ENCODE measurements around the gene NPNT.
"Not testable (repeated sequence)": the region's sequence is repeated elsewhere in the genome, so short reads cannot be mapped to it uniquely, and the experiment has no call there.

The NPNT gene

GRCh38 chr4:105894660-105895582 lies at the start of gene NPNT:
TSS of gene NPNT (plus strand) at chr4:105895471. CDS start at chr4:105895653, 182 bp downstream.
- DNase-seq, result no peak

GRCh38 chr4:105845559-105845958 lies 49.7 kb upstream of the NPNT start:
- no peak for DNase-seq

GRCh38 chr4:105848359-105848758 lies 46.9 kb upstream of the NPNT start:
- DNase-seq, result not testable (repeated sequence)

GRCh38 chr4:105851196-105851595 lies 44.1 kb upstream of the NPNT start:
- no peak for DNase-seq

- not testable (repeated sequence) for DNase-seq
Observed at GRCh38 chr4:105852230-105852629, 43.0 kb upstream of the NPNT start.

GRCh38 chr4:105858466-105859040 lies 36.7 kb upstream of the NPNT start:
- DNase-seq, result no peak

- no peak for DNase-seq
Observed at GRCh38 chr4:105859233-105859632, 36.0 kb upstream of the NPNT start.

- no peak for DNase-seq
Observed at GRCh38 chr4:105870963-105871362, 24.3 kb upstream of the NPNT start.

GRCh38 chr4:105871997-105872396 lies 23.3 kb upstream of the NPNT start:
- no peak for DNase-seq

GRCh38 chr4:105875233-105875632 lies 20.0 kb upstream of the NPNT start:
- DNase-seq, result no peak

- no peak for DNase-seq
Observed at GRCh38 chr4:105878668-105879067, 16.6 kb upstream of the NPNT start.

- no peak for DNase-seq
Observed at GRCh38 chr4:105887508-105887907, 7.8 kb upstream of the NPNT start.

GRCh38 chr4:105895583-105896460 lies 551 bp downstream of the NPNT start:
- DNase-seq, result peak; percentile 3

- DNase-seq, result no peak
Observed at GRCh38 chr4:105896461-105896942, 1.2 kb downstream of the NPNT start.

- DNase-seq, result no peak
Observed at GRCh38 chr4:105896984-105897775, 1.9 kb downstream of the NPNT start.

- no peak for DNase-seq
Observed at GRCh38 chr4:105900541-105900940, 5.3 kb downstream of the NPNT start.

- no peak for DNase-seq
Observed at GRCh38 chr4:105902550-105903262, 7.4 kb downstream of the NPNT start.

- no peak for DNase-seq
Observed at GRCh38 chr4:105909787-105910281, 14.6 kb downstream of the NPNT start.

- no peak for DNase-seq
Observed at GRCh38 chr4:105911426-105911825, 16.2 kb downstream of the NPNT start.

- DNase-seq, result no peak
Observed at GRCh38 chr4:105912633-105913032, 17.4 kb downstream of the NPNT start.

GRCh38 chr4:105917171-105917685 lies 22.0 kb downstream of the NPNT start:
- no peak for DNase-seq
